ENCODE data around the gene ANOS1.

ANOS1 gene

DNA sequence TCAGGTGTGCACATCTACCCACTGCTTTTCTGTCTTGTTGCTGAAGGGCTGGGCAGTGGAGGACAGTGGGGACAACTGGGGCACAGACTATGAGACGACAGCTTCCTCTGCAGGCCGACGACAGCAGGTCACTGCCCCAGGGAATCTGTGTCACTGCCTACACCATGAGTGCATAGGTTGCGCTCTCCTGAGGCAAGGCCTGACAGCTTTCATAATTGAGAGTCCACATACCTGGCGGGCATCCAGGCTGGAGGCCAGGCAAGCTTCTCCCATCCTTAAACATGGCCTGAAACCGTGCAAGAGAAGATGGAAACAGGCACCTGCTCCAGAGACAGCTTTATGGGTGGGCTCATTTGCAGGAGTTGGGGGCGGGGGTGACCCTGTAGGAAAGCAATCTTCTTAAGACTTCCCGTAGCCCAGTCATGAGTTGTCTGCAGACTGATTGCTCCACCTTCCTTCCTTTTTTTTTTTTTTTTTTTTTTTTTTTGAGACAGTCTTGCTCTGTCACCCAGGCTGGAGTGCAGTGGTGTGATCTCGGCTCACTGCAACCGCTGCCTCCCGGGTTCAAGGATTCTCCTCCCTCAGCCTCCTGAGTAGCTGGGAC is 2.9 kb downstream of the ANOS1 start:
- ATAC-seq (no peak), DNase-seq (ENCODE audit: low spot score in 2 of 2) (no peak)
- Mint-ChIP-seq H3K36me3 (no peaks in the 10 kb centered on the region), H3K9me3 (no peaks in the 10 kb centered on the region), H3K4me3 (no peak overlapping the region), H3K27ac (no peak overlapping the region), H3K4me1 (peaks cover 6% of the 10 kb centered on the region)

DNA sequence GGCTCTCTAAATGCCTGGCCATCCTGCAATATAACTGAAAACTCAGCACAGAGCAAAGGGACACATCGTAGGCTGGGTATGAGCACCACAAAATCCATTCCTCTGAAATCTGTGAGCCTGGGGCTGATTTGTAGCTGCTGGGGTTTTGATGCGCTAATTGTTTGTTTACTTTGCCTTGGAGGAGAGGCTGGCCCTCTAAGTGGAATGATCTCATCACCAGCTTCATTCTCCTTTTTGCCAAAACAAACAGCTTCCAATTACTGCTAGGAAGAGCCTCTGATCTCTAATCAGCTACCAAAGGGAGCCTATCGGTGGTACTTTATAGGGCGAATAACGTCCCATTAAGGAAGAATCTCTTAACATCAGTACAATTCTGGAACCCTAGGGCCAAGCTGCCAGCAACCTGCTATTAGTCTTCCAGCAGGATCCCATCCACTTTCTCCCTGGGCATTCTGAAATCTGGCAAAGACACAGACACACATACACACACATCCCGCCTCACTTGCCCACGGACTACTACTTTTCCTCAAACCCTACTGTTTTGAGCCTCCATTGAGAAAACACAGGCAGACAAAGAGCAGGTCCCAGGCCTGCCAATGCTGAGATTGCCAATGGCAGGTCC is 5.8 kb downstream of the ANOS1 start:
- H3K4me3 Mint-ChIP-seq, result no peak overlapping the region
- H3K27ac Mint-ChIP-seq, result no peak overlapping the region
- DNase-seq (ENCODE audit: low spot score in 2 of 2) (no peak), ATAC-seq (no peak)
- H3K36me3 Mint-ChIP-seq, result no peaks in the 10 kb centered on the region
- no peaks in the 10 kb centered on the region for H3K9me3 Mint-ChIP-seq
- H3K4me1 Mint-ChIP-seq, result no peaks in the 10 kb centered on the region

DNA sequence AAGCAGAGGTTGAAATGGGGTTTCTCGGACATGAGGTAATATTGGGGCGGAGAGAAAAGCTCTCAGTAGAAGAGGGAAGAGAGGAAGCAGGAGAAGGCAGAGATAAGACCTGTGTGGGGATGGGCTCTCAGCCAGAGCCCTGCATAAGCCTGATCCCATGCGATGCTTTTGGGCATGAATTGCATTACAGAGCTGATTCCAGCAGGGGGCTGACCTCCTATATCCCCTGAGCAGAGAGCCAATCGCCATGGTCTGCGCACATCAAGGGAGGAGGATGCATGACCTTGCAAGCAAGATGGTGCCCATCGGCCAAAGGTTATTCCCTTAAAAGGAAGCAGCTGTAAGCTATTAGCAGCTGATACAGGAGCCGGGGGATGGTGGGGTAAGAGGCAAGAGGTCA is 7.6 kb downstream of the ANOS1 start:
- DNase-seq (ENCODE audit: low spot score in 2 of 2) (no peak), ATAC-seq (no peak)
- H3K4me1 Mint-ChIP-seq, result no peaks in the 10 kb centered on the region
- H3K4me3 Mint-ChIP-seq, result no peak overlapping the region
- no peaks in the 10 kb centered on the region for H3K9me3 Mint-ChIP-seq
- H3K27ac Mint-ChIP-seq, result no peak overlapping the region
- H3K36me3 Mint-ChIP-seq, result no peaks in the 10 kb centered on the region

DNA sequence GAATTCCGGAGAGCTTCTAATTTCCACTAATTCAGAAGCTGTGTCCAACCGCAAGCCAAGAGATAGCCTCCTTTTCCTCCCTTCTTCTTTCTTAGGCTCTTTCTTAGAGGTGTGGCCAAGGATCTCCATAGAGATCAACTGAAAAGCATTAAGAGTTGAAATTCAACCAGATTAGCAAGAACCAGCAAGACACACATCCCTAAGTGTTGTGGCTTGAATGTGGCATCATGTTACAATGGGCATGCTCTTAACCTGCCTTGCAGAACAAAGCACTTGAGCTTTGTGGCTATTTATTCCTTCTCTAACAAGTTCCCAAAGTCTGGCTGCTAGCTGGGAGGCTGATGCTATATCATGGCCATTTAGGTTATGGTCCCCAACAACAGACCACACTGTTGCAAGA is 10.4 kb downstream of the ANOS1 start:
- Mint-ChIP-seq H3K27ac (no peak overlapping the region), H3K9me3 (no peaks in the 10 kb centered on the region), H3K36me3 (no peaks in the 10 kb centered on the region), H3K4me3 (no peak overlapping the region), H3K4me1 (no peaks in the 10 kb centered on the region)
- ATAC-seq (no peak), DNase-seq (ENCODE audit: low spot score in 2 of 2) (no peak)

DNA sequence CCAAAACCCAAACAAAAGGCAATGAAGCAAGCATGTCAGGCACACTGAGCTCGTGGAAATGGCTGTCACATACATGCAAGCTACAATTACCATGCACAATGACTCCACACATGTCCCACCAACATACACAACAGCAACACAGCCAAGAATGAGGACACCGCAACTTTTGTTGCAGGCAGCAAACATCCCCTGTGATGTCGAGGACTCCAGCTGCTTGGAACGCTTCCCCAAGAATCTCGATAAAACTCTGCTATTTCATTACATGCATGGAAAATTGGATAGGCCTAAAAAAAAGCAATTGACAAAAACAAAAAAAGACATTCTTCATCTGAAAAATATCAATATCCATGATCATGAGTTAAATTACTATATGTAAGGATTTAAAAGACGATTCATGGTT is 11.8 kb downstream of the ANOS1 start:
- Mint-ChIP-seq H3K36me3 (no peaks in the 10 kb centered on the region), H3K4me3 (no peak overlapping the region), H3K4me1 (no peaks in the 10 kb centered on the region), H3K27ac (no peak overlapping the region), H3K9me3 (no peaks in the 10 kb centered on the region)
- DNase-seq (ENCODE audit: low spot score in 2 of 2) (no peak), ATAC-seq (no peak)

DNA sequence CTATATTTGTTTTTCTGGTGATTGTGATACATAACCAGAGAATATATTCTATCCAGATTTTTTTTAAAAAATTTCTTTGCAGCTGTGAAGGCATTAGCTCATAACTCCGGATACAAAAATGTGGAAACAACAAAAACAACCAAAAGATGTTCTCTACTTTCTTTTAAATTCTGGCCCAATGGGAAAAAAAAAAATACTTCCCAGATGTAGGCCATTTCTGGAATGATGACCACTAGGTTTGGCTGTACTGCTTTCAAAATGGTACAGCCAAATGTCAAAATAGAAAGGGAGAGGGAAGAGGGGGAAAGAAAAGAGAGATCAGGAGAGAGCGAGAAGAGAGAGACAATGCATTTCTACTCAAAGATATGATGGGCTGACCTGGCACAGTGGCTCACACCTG is 14.6 kb downstream of the ANOS1 start:
- no peak for DNase-seq (ENCODE audit: low spot score in 2 of 2)

DNA sequence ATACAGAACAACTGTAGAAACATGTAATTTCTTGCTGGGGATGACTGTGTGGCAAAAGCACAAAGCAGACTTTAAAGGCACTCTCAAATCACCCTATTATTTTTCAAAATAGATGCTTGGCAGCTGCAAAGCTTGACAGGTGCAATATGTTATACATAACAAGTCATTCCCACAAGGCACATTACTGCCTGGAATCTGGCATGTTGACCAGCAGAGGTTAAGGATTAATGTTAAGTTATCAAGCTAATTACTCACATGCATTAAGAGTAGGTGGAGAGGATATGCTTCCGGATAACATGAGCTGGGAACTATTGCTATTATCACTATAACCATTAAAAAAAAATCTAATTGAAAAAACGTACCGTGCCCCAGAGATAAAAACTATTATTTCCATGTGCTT is 17.8 kb downstream of the ANOS1 start:
- H3K36me3 Mint-ChIP-seq, result no peaks in the 10 kb centered on the region
- no peak overlapping the region for H3K27ac Mint-ChIP-seq
- DNase-seq (ENCODE audit: low spot score in 2 of 2) (no peak), ATAC-seq (no peak)
- no peaks in the 10 kb centered on the region for H3K4me1 Mint-ChIP-seq
- H3K9me3 Mint-ChIP-seq, result no peaks in the 10 kb centered on the region
- no peak overlapping the region for H3K4me3 Mint-ChIP-seq

More for the DNA sequence above, 14.6 kb downstream of the ANOS1 start:
- no peak overlapping the region for H3K4me3 Mint-ChIP-seq
- H3K4me1 Mint-ChIP-seq, result no peaks in the 10 kb centered on the region
- no peaks in the 10 kb centered on the region for H3K36me3 Mint-ChIP-seq
- no peak overlapping the region for H3K27ac Mint-ChIP-seq
- no peak for ATAC-seq
- no peaks in the 10 kb centered on the region for H3K9me3 Mint-ChIP-seq

DNA sequence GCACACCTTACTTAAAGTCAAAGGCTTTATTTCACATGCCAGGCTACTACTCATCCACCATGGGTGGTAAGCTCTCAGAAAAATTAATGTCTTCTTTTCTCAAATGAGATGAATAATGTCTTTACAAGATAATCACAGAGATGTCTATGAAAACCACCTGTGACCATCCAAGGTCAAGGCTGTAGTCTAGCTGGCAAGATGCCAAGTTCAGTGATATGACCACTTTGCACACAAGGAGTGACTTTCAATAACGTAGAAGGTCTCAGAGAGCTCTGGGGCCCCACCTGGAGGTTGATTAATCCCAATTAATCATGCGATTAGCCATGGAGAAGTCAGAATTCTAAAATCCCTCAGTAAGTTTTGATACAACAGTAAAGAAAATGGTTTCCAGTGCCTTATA is 20.5 kb downstream of the ANOS1 start:
- Mint-ChIP-seq H3K27ac (no peak overlapping the region), H3K9me3 (no peaks in the 10 kb centered on the region), H3K4me3 (no peak overlapping the region), H3K4me1 (no peaks in the 10 kb centered on the region), H3K36me3 (no peaks in the 10 kb centered on the region)
- ATAC-seq (no peak), DNase-seq (ENCODE audit: low spot score in 2 of 2) (no peak)

DNA sequence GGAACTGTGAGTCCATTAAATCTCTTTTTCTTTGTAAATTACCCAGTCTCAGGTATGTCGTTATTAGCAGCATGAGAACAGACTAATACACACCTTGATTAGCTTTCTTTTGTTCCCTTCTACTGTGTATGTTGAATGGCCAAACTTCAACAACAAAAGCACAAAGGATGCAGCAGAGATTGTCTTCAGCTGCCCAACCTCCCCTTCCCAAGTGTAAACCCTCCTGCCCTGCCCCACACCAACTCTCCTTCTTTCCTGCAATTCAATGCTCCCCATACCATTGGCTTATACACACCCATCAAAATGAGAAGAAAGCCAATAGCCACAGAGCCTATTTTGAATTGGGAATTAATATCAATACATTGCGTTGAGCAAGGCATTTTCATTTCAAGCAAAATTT is 27.8 kb downstream of the ANOS1 start:
- no peak for DNase-seq (ENCODE audit: low spot score in 2 of 2)
- Mint-ChIP-seq H3K36me3 (no peaks in the 10 kb centered on the region), H3K4me3 (no peak overlapping the region), H3K4me1 (no peaks in the 10 kb centered on the region), H3K27ac (no peak overlapping the region), H3K9me3 (no peaks in the 10 kb centered on the region)
- ATAC-seq, result no peak

DNA sequence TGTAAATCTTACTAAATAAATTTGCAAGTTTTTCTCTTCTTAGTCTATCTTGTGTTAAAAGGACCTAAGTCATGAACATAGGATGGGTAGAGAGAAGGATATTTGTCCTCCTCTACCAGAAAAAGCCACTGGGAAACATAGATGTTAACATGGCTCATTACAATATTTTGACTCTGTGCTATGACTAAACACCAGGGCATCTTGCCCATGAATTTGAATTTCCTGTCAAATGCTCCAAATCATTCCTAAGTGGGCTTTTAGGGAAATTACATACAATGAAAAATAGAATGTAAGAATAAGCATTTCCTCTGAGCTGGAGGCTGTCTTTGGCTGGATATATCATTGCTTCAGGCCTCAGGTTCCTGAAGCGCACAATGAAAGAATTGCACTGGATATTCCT is 39.1 kb downstream of the ANOS1 start:
- Mint-ChIP-seq H3K27ac (no peak overlapping the region), H3K4me3 (no peak overlapping the region), H3K36me3 (no peaks in the 10 kb centered on the region), H3K4me1 (no peaks in the 10 kb centered on the region), H3K9me3 (no peaks in the 10 kb centered on the region)
- ATAC-seq (no peak), DNase-seq (ENCODE audit: low spot score in 2 of 2) (no peak)

DNA sequence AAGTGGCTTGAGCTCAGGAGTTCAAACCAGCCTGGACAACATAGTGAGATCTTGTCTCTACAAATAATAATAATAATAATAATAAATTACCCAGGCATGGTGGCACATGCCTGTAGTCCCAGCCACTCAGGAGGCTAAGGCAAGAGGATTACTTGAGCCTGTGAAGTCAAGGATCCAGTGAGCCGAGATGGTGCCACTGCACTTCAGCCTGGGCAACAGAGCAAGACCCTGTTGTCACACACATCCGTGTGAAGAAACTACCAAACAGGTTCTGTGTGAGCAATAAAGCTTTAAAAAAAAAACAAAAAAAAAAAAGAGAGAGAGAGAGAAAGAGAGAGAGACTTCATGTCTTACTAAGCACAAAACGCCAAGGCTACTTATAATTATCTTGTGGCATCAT is 42.5 kb downstream of the ANOS1 start:
- DNase-seq (ENCODE audit: low spot score in 2 of 2), result no peak
- H3K4me3 Mint-ChIP-seq, result no peak overlapping the region
- H3K4me1 Mint-ChIP-seq, result no peaks in the 10 kb centered on the region
- no peak for ATAC-seq
- no peak overlapping the region for H3K27ac Mint-ChIP-seq
- H3K9me3 Mint-ChIP-seq, result no peaks in the 10 kb centered on the region
- no peaks in the 10 kb centered on the region for H3K36me3 Mint-ChIP-seq

DNA sequence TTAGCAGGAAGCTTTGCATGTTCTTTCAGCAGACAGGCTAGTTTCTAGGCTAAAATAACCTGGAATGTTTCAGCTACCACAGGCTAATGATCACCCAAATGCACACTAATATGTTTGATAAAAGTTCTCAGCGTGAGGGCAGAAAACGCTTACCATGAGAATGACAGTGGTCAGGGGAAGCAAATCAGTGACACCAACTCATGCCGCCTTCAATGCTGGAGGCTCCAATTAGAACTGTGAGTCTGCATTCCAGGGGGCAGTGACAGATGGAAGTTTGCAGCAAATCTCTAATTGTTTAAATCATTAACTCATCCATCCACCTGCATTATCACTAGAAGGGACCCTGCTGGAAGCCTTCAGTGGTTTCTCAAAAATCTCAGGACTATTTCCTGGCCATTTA is 43.2 kb downstream of the ANOS1 start:
- Mint-ChIP-seq H3K4me1 (no peaks in the 10 kb centered on the region), H3K9me3 (no peaks in the 10 kb centered on the region), H3K27ac (no peak overlapping the region), H3K4me3 (no peak overlapping the region), H3K36me3 (no peaks in the 10 kb centered on the region)
- DNase-seq (ENCODE audit: low spot score in 2 of 2) (no peak), ATAC-seq (no peak)

DNA sequence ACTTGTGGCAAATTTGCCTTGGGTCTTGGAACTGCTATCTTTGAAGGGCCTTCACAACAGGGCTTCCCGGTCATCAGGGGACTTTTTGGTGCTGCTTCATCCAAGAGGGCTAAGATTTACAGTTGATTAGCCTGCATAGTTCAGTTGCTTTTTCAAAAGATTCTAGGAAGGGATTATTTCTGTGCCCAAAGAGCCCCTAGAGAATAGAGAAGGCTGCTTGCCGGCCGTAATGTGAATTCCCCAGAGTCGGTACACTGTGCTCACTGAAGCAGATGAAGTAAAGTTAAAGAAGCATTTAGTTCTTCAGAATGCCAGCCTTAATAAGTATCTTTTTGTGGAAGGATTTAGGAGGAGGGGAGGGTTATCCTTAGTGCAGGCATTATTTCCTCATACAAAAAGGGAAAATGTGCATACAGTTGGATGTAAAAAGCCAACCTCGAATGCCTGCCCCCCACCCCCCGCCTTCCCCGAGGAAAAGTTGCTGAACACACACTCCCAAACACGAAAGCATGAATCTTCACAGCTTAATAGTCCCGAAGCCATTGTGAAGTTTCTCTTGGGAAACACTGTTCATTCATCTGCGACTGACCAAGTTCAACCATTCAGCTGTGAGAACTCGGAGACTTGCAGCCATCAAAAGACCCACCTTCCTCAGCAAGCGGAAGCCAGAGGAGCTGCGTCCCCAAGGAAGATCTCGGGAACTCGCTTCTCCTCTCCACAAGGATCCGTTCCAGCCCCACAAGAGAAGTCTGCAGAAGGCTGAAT is 47.6 kb downstream of the ANOS1 start:
- H3K9me3 Mint-ChIP-seq, result no peaks in the 10 kb centered on the region
- DNase-seq (ENCODE audit: low spot score in 2 of 2) (no peak), ATAC-seq (no peak)
- no peak overlapping the region for H3K4me3 Mint-ChIP-seq
- no peaks in the 10 kb centered on the region for H3K4me1 Mint-ChIP-seq
- no peaks in the 10 kb centered on the region for H3K36me3 Mint-ChIP-seq
- H3K27ac Mint-ChIP-seq, result no peak overlapping the region

DNA sequence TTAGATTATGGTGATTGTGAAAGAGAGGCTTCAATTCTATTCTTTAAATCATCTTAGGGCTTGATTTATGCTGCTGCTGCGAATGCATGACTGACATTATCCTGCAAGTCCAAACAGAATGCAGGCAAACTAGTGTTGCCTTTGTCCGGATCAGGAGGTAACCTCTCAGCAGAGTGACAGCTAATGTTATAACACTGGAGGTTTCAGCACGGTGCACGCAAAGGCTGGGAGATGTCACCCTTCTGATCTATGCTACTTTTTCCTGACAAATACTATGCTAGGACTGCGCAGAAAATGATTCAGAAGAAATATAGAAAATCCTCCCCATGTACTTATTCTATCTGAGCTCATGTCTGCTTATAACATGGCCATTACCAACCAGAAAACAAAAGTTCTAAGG is 48.2 kb downstream of the ANOS1 start:
- DNase-seq (ENCODE audit: low spot score in 2 of 2), result no peak
- ATAC-seq, result no peak
- Mint-ChIP-seq H3K9me3 (no peaks in the 10 kb centered on the region), H3K4me3 (no peak overlapping the region), H3K36me3 (no peaks in the 10 kb centered on the region), H3K4me1 (no peaks in the 10 kb centered on the region), H3K27ac (no peak overlapping the region)

DNA sequence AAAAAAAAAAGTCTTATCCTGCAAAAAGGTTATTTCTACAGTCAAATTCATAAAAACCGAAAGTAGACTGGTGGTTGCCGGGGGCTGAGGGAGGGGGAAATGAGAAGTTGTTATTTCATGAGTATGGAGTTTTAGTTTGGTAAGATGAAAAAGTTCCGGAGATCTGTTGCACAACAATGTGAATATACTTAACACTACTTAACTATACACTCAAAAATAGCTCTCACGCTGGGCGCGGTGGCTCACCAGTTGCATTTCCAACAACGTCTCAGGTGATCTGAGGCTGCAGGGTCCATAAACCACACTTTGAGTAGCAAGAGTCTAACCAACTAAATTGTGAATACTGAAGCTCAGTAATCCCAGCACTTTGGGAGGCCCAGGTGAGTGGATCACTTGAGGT is 52.4 kb downstream of the ANOS1 start:
- DNase-seq (ENCODE audit: low spot score in 2 of 2) (no peak), ATAC-seq (no peak)
- H3K27ac Mint-ChIP-seq, result no peak overlapping the region
- no peaks in the 10 kb centered on the region for H3K9me3 Mint-ChIP-seq
- H3K4me3 Mint-ChIP-seq, result no peak overlapping the region
- H3K4me1 Mint-ChIP-seq, result no peaks in the 10 kb centered on the region
- no peaks in the 10 kb centered on the region for H3K36me3 Mint-ChIP-seq

DNA sequence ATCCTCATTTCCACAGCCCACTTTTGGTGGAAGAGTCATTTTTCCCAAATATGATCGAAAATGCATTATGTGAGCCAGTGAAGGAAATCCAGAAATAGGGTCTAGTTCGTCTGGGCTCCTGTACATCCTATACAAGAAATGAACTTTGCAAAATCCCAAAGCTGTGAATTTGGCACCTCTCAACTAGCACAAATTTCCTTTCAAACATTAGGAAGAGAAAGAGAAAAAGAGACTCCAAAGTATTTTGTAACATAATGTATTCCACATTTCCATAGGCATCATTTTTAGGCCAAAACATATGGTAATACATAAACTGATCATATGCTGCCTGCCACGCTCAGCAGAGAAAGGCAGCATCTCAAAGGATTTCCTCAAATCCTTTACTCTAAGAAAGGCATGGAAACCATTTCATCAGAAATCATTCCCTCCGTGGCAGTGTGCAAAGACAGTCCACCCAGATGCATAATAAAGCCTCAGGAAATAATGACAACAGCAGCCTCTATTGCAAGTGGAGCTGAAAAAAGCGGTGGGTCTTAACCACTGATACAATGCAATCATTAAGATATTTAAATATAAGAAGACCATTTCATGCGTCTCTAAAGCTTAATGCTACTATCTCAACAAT is 56.8 kb downstream of the ANOS1 start:
- no peaks in the 10 kb centered on the region for H3K4me1 Mint-ChIP-seq
- ATAC-seq (no peak), DNase-seq (ENCODE audit: low spot score in 2 of 2) (no peak)
- H3K4me3 Mint-ChIP-seq, result no peak overlapping the region
- H3K27ac Mint-ChIP-seq, result no peak overlapping the region
- no peaks in the 10 kb centered on the region for H3K36me3 Mint-ChIP-seq
- H3K9me3 Mint-ChIP-seq, result peaks cover 4% of the 10 kb centered on the region

Data from stimulated activated effector memory CD8-positive, alpha-beta T cell treated with anti-CD3 and anti-CD28 coated beads, Interleukin-12 subunit alpha, Interleukin-12 subunit beta, amount 100 ng/mL, for 72 hours (primary cell).